Breast epithelium (tissue), 4 donors: Measurements from ENCODE around the gene LPGAT1. TPM values are rescaled to one million over a fixed set of nuclear protein-coding genes. Genes with fewer than 3 reads are reported as not detected.

Source experiments
- DNase-seq, 2 donors: peaks; one replicate each; pipeline ENCODE4 v3.0.0-alpha.2; 2019; ENCODE audit warnings: low spot score in 2 of 2
- H3K27ac ChIP-seq, 2 donors: fragments of 200-600 bp; sonication (generic) in 1 of 2; one replicate each; pipeline ENCODE4 v1.5.1; 2016 to 2019; ENCODE audit warnings: mild to moderate bottlenecking in 1 of 2
- H3K27me3 ChIP-seq, 2 donors: fragments of 200-600 bp; sonication (generic) in 1 of 2; one replicate each; pipeline versions ENCODE4 v1.5.1 to v1.6.0; 2017 to 2019; ENCODE audit warnings: control low read depth in 1 of 2, mild to moderate bottlenecking in 1 of 2
- H3K36me3 ChIP-seq: fragments of 200-600 bp; one replicate; pipeline ENCODE4 v1.5.1; 2019
- H3K4me1 ChIP-seq, 2 donors: fragments of 200-600 bp; sonication (generic); one replicate each; pipeline ENCODE4 v1.5.1; 2016 to 2019; ENCODE audit warnings: control low read depth in 1 of 2
- H3K4me3 ChIP-seq, 3 donors: fragments of 200-600 bp; sonication (generic); 1 replicate in 2 of 3; 2 replicates in 1 of 3; pipeline ENCODE4 v1.5.1; 2016 to 2019; ENCODE audit warnings: mild to moderate bottlenecking in 3 of 3, moderate library complexity in 2 of 3
- H3K9me3 ChIP-seq, 2 donors: fragments of 200-600 bp; sonication (generic) in 1 of 2; one replicate each; pipeline ENCODE4 v1.5.1; 2016 to 2019; ENCODE audit warnings: control low read depth in 1 of 2
- CTCF ChIP-seq, 3 donors: fragments of 450-650 bp; IDR thresholded peaks; one replicate each; pipeline ENCODE4 v1.5.1; 2016 to 2017; ENCODE audit warnings: antibody characterized with exemption in 3 of 3, mild to moderate bottlenecking in 3 of 3, moderate library complexity in 3 of 3
- POLR2A ChIP-seq: fragments of 450-650 bp; IDR thresholded peaks from one replicate; pipeline ENCODE4 v1.6.1; 2016; ENCODE audit warnings: antibody characterized with exemption, mild to moderate bottlenecking, moderate library complexity
- POLR2AphosphoS5 ChIP-seq, 3 donors: sonication (generic); formaldehyde crosslinking; IDR thresholded peaks; one replicate each; pipeline ENCODE4 v1.6.1; 2017; ENCODE audit warnings: antibody characterized with exemption in 3 of 3
- intact Hi-C: fragments of 100-400 bp; cut with DNase I; formaldehyde crosslinking; loops from one replicate; pipeline ENCODE4 v1.15.1; 2023; ENCODE audit warnings: low total_unique reads
- total RNA-seq, 3 donors: library from RNA; depleted of rRNA; stranded (reverse); fragments of >200 nt; gene quantifications; one replicate each; pipeline ENCODE4 v1.1.0, GENCODE V29; 2016

The LPGAT1 gene, protein sequence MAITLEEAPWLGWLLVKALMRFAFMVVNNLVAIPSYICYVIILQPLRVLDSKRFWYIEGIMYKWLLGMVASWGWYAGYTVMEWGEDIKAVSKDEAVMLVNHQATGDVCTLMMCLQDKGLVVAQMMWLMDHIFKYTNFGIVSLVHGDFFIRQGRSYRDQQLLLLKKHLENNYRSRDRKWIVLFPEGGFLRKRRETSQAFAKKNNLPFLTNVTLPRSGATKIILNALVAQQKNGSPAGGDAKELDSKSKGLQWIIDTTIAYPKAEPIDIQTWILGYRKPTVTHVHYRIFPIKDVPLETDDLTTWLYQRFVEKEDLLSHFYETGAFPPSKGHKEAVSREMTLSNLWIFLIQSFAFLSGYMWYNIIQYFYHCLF
- 10 to 100 TPM; 39.0 to 61.1 (median 43.5) TPM for total RNA-seq

- DNase-seq = peak; percentile 39 to 82
Observed at GRCh38 chr1:211830328-211831142, at the start of gene LPGAT1. Gene LPGAT1 (minus strand): TSS chr1:211830763. CDS start chr1:211829296, 1,467 bp downstream.

DNA sequence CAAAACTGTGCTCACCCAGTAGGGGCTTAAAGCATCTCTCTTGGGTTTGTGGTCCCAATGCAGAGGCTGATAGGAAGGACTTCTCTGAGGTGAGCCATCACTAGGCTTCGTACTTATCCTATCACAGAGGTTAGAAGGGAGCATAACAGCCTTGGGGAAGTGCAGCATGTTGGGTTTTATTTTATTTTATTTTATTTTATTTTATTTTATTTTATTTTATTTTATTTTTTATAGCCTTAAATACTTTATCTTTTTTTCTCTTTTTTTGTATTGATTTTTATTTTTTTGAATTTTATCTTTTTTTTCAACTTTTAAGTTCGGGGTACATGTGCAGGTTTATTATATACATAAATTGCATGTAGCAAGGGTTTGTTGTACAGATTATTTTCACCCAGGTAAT, 48.9 kb upstream of the LPGAT1 start:
- Histone ChIP-seq H3K4me1 (no peaks in the 10 kb centered on the region), H3K4me3 (no peak overlapping the region), H3K27ac (no peak overlapping the region), H3K27me3 (no peaks in the 10 kb centered on the region), H3K9me3 (no peaks in the 10 kb centered on the region), H3K36me3 (no peaks in the 10 kb centered on the region)
- intact Hi-C loops = no loop called here
- DNase-seq = no peak
- no peak for TF ChIP-seq POLR2A
- TF ChIP-seq CTCF (IDR thresholded peaks at IDR 0.05) = no peak
- TF ChIP-seq POLR2AphosphoS5 (IDR thresholded peaks at IDR 0.05) = no peak

More at GRCh38 chr1:211830328-211831142, at the start of gene LPGAT1:
- no peak for TF ChIP-seq POLR2AphosphoS5 (IDR thresholded peaks at IDR 0.05)
- no peak for TF ChIP-seq POLR2A
- TF ChIP-seq CTCF (IDR thresholded peaks at IDR 0.05) = peak; percentile 42 to 53 (median 48)
- no peaks in the 10 kb centered on the region for H3K27me3 ChIP-seq
- peak within 1 kb of the TSS; percentile 86 to 91 for H3K27ac ChIP-seq
- no peaks in the 10 kb centered on the region for H3K36me3 ChIP-seq
- peak within 1 kb of the TSS; percentile 82 to 96 (median 93) for H3K4me3 ChIP-seq
- H3K4me1 ChIP-seq = peaks cover 0 to 5% of the 10 kb centered on the region in 2 donors
- H3K9me3 ChIP-seq = no peaks in the 10 kb centered on the region
- intact Hi-C loops = no loop called here

GRCh38 chr1:211876851-211877590, 46.5 kb upstream of the LPGAT1 start:
- H3K9me3 ChIP-seq = no peaks in the 10 kb centered on the region
- no peak overlapping the region for H3K27ac ChIP-seq
- no peaks in the 10 kb centered on the region for H3K36me3 ChIP-seq
- H3K4me3 ChIP-seq = no peak overlapping the region
- no peaks in the 10 kb centered on the region for H3K27me3 ChIP-seq
- intact Hi-C loops = no loop called here
- TF ChIP-seq CTCF (IDR thresholded peaks at IDR 0.05) (no peak), POLR2AphosphoS5 (IDR thresholded peaks at IDR 0.05) (no peak), POLR2A (no peak)
- DNase-seq = no peak
- no peaks in the 10 kb centered on the region for H3K4me1 ChIP-seq

DNA sequence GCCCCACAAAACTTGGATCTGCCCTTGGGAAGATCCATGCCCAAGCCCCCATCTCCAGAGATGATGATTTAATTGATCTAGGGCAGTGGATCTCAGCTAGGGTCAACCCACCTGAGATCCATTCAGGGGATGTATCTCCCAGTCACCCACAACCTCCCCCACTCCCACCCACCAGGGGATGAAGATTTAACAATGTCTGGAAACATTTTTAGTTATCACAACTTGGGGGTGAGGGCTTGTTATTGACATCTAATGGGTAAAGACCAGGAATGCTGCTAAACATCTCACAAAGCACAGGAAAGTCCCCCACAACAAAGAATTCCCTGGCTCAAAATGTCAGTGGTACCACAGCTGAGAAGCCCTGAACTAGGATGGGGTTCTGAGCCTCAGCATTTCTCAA, 45.0 kb upstream of the LPGAT1 start:
- H3K9me3 ChIP-seq = no peaks in the 10 kb centered on the region
- no peaks in the 10 kb centered on the region for H3K27me3 ChIP-seq
- DNase-seq = no peak
- no peak overlapping the region for H3K4me3 ChIP-seq
- H3K27ac ChIP-seq = no peak overlapping the region
- no peaks in the 10 kb centered on the region for H3K4me1 ChIP-seq
- intact Hi-C loops = no loop called here
- TF ChIP-seq POLR2A (no peak), POLR2AphosphoS5 (IDR thresholded peaks at IDR 0.05) (no peak), CTCF (IDR thresholded peaks at IDR 0.05) (no peak)
- no peaks in the 10 kb centered on the region for H3K36me3 ChIP-seq
